GM19025 (cell line): Measurements from ENCODE around the gene CLTA.
A peak's percentile ranks its signal among the peaks of the same experiment; 100 is the strongest.
"Not testable (repeated sequence)": the region's sequence is repeated elsewhere in the genome, so short reads cannot be mapped to it uniquely, and the experiment has no call there.

Experiments used
- ATAC-seq: cut with Tn5 transposase; IDR thresholded peaks from one replicate; pipeline ENCODE4 v1.9.1; 2021; ENCODE audit warnings: mild to moderate bottlenecking, low read depth, moderate library complexity; ENCODE audit not compliant: unreplicated experiment

CLTA gene

DNA sequence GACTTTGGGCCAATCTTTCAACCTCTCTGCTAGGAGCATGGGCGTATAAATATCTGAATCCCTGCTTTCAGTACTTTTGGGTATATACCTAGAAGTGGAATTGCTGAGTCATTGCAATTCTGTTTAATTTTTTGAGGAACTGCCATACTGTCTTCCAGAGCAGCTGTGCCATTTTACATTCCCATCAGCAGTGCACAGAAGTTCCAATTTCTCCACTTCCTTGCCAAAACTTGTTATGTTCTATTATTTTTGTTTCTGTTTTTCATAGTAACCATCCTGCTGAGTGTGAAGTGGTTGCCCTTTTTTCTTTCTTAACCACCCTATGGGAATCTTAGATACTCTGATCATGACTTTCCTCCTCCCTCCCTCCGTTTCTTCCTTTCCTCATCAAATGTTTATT lies 32.6 kb upstream of the CLTA start:
- no peak for ATAC-seq

DNA sequence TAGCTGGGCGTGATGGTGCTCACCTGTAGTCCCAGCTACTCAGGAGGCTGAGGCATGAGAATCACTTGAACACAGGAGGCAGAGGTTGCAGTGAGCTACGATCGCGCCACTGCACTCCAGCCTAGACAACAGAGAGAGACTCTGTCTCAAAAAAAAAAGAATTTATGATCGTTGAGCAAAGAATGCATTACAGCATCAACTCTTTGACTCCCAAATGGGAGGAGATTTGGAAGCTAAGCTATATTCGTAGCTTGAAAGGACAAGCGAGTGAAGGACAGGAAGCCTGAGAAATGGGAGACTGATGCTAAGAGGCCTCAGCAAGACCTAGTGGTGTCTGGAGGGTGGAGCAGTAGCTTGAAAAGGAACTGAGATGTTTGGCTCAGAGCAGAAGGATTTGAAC lies 31.8 kb upstream of the CLTA start:
- ATAC-seq = no peak

DNA sequence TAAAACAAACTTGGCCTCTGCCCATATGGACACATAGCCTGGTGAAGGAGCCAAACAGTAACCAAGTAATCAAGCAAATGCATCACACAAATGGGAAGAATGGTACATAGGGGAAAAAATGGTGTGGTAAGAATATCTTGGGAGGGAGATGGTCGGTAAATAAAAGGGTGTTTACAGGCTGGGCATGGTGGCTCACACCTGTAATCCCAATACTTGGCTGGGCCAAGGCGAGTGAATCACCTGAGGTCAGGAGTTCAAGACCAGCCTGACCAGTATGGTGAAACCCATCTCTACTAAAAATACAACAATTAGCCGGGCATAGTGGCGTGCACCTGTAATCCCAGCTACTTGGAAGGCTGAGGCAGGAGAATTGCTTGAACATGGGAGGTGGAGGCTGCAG lies 31.2 kb upstream of the CLTA start:
- not testable (repeated sequence) for ATAC-seq

DNA sequence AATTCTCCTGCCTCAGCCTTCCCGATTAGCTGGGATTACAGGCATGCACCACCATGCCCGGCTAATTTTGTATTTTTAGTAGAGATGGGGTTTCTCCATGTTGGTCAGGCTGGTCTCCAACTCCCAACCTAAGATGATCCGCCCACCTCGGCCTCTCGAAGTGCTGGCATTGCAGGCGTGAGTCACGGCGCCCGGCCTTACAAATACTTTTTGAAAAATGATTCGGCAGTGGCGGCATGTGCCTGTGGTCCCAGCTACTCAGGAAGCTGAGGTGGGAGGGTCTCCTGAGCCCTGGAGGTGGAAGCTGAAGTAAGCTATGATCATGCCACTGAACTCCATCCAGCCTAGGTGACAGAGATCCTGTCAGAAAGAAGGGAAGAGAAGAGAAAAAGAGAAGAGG lies 30.6 kb upstream of the CLTA start:
- ATAC-seq = not testable (repeated sequence)

DNA sequence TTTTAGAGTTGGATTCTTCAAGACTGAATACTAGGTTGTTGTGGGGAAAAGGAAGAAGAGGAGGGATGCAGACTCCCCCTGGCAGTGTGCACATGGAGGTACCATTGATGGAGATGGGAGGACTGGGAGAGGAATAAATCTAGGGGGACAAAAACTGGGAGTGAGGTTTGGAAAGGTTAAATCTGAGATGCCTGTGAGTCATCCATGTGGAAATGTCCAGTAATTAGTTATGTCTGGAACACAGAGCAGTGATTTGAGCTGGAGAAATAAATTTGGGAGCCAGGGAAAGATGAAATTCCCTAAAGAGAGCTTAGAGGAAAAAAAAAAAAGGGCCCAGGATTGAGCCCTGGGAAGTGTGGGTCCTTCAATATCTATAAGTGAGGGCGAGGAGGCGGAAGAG lies 29.5 kb upstream of the CLTA start:
- no peak for ATAC-seq

DNA sequence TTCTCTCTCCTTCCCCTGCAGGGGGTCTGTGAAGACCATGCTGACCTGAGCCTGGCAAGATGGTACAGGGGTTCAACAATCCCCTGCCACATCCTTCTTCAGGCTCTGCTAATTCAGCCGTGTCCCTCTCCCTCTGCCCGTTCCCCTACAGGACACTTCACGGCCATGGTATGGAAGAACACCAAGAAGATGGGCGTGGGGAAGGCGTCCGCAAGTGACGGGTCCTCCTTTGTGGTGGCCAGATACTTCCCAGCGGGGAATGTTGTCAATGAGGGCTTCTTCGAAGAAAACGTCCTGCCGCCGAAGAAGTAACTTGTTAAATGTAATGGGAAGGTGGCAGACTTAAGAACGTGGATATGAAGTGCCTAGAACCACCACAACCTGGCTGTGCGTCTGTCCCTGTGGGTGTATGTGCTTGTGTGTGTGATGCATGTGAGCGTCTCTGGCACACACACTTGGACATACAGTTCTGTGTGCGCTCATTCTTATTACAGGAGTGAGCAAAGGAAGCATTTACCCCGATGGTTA lies 28.4 kb upstream of the CLTA start:
- ATAC-seq = no peak

DNA sequence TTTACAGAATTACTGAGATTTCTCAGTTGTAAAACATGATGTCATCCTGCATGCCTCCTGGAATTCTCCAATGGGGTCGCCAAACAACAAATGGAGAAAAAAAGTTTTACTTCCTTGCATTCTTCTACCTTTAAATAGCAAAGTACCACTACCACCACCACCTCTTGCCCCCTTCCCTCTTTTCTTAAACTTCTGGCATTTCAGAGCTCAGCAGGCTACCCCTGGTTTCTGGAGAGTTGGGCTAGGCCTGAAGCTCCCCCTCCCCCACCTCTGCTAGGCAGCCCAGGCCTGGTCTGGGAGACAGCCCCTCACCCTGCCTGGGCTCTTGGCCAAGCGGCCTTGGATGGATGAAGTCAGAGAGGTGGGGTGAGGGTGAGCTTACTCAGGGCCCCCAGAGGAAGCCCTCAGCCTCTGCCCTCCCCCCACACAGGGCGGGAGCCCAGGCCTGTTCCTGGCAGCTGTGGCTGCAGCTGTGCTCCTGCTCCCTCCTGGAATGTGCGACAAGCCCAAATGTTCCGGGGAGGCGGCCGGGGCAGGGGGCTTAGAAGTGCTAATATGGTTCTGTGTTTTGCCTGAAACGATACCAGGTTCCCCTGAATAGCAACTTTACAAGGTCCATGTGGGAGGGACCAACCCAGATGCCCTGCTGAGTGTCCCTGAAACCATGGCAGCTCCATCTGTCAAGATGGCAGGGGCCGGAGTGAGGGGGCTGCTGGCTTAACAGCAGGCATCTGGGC lies 27.5 kb upstream of the CLTA start:
- no peak for ATAC-seq

DNA sequence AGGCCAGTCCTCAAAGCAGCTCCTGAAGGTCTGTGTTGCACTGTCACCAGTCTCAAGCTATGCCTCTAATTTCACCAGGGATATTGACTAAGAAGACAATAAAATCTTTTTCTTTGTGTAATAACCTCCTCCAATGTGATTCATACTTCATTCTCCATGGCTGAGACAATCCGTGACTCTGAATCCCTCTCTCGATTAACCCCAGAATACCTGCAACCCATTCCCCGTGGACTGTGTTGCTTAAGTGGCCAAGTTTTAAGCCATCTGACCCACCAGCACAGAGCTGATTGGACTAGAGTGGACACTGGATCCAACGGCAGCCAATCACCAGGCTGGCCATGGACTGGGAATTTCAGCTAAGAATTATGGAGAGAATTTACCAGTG lies 26.9 kb upstream of the CLTA start:
- ATAC-seq = no peak

DNA sequence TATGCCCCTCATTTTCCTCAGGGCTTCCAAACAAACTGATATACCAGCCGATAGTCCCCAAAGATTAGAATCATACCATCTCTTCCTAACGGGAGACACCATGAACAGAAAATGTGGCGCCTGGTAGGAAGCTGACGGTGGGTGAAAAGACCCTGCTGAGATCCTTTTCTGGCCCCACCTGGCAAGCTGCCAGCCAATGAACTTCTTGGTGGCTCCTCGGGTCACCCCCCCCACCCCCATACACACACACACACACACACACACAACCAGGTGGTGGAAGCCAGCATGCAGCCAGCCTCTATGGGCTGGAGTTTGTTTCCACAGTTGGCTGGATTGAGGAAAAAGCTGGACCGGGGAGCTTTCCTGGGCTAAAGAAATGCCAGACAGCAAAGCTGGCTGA lies 26.3 kb upstream of the CLTA start:
- ATAC-seq = no peak

DNA sequence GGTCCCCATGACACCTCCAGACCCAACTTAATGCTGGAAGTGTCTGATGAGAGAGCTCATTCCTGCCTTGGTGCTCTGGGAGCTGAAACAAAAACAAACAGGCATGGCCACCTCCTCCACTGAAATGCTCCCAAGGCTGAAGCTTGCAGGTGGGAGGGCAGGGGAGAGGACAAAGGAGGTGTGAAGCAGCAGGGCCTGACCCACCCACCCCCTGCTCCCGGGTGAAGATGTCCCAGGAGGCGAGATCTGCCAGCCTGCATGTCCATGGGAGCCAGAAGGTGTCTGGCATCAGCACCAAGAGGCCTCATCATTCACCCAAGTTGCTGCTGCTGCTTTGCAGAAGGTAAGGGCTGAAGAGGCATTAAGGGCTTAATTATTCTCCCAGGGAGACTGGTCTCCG lies 25.7 kb upstream of the CLTA start:
- no peak for ATAC-seq

DNA sequence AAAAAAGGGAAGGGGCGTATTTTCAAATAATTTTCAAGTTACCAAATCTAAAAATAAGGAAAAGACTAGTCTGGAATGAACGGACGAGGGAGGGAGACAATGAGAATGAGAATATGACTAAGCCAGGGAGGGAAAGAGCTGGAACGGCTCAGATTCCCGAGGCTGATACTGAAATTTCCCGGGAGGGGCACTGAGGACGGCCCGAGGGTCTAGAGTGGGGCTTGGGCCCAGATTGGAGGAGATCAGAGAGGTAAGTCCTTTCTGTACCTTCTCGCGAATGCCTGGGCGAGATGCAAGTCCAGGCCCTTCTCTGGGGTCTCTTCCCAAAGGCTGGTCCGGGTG lies 24.9 kb upstream of the CLTA start:
- no peak for ATAC-seq

DNA sequence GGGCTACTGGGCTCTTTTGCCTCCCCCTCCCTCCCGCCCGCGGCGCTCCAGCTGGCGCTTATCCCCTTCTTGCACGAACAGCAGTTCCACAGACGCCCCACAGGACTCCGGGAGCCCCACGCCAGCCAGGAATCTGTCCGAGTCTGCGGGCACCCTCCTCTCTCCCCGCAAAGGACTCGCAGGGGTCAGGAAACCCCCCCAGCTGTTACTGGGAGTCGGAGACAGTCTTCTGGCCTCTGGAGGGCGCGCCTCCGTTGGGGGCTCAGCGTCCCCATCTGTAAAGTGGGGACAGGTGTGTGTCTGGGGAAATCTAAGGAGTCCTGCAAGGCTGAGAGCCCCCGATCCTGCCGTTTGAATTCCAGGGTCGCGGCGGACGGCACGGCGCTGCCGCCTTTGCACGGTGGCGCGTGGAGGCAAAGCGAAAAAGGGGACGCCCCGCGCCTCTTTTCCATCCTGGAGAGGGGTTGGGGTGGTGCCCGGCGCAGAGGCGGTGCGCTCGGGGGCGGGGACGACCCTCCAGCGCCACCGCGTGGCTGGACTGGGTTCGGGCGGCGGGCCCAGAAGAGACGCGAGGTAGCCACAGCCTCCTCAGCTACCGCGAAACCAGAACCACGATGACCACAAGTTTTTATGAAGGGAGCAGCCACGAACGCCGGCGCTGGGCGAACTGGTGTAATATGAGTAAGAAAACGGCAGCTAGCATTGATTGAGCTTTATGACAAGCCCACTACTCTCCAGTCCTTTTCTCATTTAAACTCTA lies 24.4 kb upstream of the CLTA start:
- ATAC-seq = peak; percentile 80

DNA sequence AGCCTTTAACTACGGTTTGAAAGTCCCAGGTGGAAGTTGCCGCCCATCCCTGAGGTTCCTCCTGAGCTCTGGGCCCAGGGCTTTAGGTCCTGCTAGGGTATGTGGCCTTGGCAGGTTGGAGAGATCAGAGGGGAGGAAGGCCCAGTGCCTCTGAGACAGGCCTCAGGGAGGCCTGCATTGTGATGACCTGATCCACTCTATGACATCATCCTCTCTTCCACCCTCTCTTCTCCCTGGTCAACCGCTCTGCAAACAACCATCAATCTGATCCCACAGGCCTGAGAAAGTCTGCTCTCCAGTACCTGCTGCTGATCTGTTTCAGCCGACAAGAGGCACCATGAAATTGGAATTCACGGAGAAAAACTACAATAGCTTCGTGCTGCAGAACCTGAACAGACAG lies 21.6 kb upstream of the CLTA start, which contains the start of gene CCIN:
TSS of gene CCIN (plus strand) at position 223 of the 400 bp plus-strand sequence. CDS start at position 338, 115 bp downstream.
- no peak for ATAC-seq

DNA sequence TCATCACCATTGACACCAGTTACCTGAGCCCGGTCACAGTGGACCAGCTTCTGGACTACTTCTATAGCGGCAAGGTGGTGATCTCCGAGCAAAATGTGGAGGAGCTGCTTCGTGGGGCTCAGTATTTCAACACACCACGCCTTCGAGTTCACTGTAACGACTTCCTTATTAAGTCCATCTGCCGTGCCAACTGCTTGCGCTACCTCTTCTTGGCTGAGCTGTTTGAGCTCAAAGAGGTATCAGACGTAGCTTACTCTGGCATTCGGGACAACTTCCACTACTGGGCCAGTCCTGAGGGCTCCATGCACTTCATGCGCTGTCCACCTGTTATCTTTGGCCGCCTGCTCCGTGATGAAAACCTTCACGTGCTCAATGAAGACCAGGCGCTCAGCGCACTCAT lies 21.0 kb upstream of the CLTA start:
- no peak for ATAC-seq

DNA sequence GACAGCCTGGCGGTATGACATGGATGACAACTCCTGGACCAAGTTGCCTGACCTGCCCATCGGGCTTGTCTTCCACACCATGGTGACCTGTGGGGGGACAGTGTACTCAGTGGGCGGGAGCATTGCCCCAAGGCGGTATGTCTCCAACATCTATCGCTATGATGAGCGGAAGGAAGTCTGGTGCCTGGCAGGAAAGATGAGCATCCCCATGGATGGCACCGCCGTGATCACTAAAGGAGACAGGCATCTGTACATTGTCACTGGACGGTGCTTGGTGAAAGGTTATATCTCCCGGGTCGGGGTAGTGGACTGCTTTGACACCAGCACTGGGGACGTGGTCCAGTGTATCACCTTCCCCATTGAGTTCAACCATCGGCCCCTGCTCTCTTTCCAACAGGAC lies 20.2 kb upstream of the CLTA start:
- no peak for ATAC-seq

DNA sequence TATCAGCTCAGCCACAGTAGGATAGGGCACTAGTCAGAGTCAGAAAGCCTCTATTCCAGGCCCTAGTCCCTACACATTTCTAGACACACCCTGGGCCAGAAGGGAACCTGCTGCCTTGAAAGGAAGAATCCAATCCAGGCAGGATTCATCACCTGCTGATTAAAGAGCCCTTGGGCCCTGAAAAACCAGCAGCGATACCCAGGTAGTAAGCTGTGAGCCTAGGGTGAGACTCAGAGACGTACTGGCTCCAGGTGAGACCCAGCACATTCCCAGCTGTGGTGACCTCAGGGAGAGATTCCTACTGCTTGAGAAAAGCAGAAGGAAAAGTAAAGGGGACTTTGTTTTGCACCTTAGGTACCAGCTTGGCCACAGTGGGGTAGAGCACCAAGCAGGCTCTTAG lies 16.9 kb upstream of the CLTA start:
- ATAC-seq = no peak

DNA sequence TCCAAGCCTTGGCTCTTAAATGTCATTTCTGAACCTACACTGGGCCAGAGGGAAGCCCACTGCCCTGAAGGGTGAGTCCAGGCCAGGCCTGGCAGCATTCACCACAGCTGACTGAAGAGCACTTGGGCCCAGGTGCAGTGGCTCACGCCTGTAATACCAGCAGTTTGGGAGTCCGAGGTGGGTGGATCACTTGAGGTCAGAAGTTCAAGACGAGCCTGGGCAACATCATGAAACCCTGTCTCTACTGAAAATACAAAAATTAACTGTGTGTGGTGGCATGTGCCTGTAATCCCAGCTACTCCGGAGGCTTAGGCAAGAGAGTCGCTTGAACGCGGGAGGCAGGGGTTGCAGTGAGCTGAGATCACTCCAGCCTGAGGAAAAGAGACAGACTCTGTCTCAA lies 16.4 kb upstream of the CLTA start:
- no peak for ATAC-seq

DNA sequence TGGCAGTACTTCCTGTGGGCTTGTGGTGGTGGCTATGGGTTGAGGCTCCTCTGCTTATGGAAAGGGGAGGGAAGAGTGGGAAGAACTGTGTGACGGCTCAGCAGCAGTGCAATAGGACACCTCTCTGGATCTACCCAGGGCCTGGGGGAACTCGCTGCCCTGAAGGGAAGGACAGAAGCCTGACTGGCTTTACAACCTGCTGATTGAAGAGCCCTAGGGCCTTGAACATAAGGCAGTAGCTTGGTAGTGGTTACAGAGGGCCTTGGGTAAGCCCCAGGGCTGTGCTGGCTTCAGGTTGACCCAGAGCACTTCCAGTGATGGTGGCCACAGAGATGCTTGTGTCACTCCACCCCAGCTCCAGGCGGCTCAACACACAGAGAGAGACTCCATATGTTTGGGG lies 16.0 kb upstream of the CLTA start:
- ATAC-seq = no peak

DNA sequence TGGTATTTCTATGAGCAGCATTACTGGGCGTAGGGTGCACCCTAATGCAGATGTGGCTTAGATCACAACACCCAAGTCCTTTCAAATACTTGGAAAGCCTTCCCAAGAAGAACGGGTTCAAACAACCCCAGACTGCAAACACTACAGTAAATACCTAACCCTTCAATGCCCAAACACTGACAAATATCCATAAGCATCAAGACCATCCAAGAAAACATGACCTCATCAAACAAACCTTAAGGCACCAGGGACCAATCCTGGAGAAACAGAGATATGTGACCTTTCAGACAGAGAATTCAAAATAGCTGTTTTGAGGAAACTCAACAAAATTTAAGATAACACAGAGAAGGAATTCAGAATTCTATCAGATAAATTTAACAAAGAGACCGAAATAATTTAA lies 15.5 kb upstream of the CLTA start:
- ATAC-seq = not testable (repeated sequence)

DNA sequence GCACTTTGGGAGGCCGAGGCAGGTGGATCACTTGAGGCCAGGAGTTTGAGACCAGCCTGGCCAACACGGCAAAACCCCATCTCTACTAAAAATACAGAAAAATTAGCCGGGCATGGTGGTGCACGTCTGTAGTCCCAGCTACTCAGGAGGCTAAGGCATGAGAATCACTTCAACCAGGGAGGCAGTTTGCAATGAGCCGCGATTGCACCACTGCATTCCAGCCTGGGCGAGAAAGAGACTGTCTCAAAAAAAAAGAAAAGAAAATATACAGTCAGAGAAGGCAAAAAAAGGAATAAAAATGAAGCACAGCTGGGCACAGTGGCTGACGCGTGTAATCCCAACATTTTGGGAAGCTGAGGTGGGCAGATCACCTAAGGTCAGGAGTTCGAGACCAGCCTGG lies 14.2 kb upstream of the CLTA start:
- not testable (repeated sequence) for ATAC-seq

DNA sequence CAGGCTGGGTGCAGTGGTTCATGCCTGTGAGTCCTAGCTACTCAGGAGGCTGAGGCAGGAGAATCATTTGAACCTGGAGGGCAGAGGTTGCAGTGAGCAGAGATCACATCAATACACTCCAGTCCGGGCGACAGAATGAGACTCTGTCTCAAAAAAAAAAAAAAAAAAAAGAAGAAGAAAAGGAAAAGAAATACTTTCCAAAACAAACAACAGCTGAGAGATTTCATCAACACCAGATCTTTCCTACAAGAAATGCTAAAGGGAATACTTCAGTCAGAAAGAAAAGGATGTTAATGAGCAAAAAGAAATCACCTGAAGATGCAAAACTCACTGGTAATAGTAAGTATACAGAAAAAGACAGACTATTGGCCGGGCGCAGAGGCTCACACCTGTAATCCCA lies 13.2 kb upstream of the CLTA start:
- no peak for ATAC-seq

DNA sequence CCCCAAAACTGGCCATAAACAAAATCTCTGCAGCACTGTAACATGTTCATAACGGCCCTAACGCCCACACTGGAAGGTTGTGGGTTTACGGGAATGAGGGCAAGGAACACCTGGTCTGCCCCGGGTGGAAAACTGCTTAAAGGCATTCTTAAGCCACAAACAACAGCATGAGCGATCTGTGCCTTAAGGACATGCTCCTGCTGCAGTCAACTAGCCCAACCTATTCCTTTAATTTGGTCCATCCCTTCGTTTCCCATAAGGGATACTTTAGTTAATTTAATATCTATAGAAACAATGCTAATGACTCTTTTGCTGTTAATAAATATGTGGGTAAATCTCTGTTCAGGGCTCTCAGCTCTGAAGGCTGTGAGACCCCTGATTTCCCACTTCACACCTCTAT lies 10.5 kb upstream of the CLTA start:
- not testable (repeated sequence) for ATAC-seq
